IMR-90 (cell line): ENCODE data around the gene CLIC3.

Source experiments
- ELK1 ChIP-seq: fragments of 150-350 bp; IDR thresholded peaks from 2 replicates; pipeline ENCODE4 v1.6.1; 2016; ENCODE audit warnings: low read depth, mild to moderate bottlenecking, low read length, moderate library complexity, borderline replicate concordance
- POLR2A ChIP-seq: IDR thresholded peaks from 2 replicates; pipeline ENCODE4 v1.6.1; 2012; ENCODE audit warnings: mild to moderate bottlenecking, low read depth, low read length
- RCOR1 ChIP-seq: IDR thresholded peaks from 2 replicates; pipeline ENCODE4 v1.6.1; 2012; ENCODE audit warnings: mild to moderate bottlenecking, low read length, improper control_type of control experiment; ENCODE audit not compliant: insufficient replicate concordance
- TF ChIP-seq, protein P1 (sequence below): conservative IDR thresholded peaks from 2 replicates; pipeline ENCODE4 v1.5.1; 2012; ENCODE audit warnings: mild to moderate bottlenecking, low read depth, low read length, improper control_type of control experiment

- TF ChIP-seq, protein P1, sequence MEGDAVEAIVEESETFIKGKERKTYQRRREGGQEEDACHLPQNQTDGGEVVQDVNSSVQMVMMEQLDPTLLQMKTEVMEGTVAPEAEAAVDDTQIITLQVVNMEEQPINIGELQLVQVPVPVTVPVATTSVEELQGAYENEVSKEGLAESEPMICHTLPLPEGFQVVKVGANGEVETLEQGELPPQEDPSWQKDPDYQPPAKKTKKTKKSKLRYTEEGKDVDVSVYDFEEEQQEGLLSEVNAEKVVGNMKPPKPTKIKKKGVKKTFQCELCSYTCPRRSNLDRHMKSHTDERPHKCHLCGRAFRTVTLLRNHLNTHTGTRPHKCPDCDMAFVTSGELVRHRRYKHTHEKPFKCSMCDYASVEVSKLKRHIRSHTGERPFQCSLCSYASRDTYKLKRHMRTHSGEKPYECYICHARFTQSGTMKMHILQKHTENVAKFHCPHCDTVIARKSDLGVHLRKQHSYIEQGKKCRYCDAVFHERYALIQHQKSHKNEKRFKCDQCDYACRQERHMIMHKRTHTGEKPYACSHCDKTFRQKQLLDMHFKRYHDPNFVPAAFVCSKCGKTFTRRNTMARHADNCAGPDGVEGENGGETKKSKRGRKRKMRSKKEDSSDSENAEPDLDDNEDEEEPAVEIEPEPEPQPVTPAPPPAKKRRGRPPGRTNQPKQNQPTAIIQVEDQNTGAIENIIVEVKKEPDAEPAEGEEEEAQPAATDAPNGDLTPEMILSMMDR = no peak
- TF ChIP-seq POLR2A = no peak
- TF ChIP-seq ELK1 = no peak
- no peak for TF ChIP-seq RCOR1
These were observed 13.8 kb upstream of the CLIC3 start for GRCh38 chr9:137009938-137010732.
